DND-41 (cell line): Measurements from ENCODE around the gene TLK1.

Source experiments
- EZH2 ChIP-seq: IDR thresholded peaks from 3 replicates; pipeline ENCODE4 v1.6.1; 2012; ENCODE audit warnings: borderline replicate concordance, low read depth, mild to moderate bottlenecking, moderate library complexity, low read length, inconsistent platforms; ENCODE audit not compliant: severe bottlenecking
- TF ChIP-seq, protein P1 (sequence below): IDR thresholded peaks from 2 replicates; pipeline ENCODE4 v1.5.1; 2012; ENCODE audit warnings: borderline replicate concordance, low read length, moderate library complexity, mild to moderate bottlenecking; ENCODE audit not compliant: poor library complexity, severe bottlenecking; ENCODE audit errors: extremely low read depth

GRCh38 chr2:170969030-170969429 is 191.7 kb downstream of the TLK1 start:
- TF ChIP-seq, protein P1, sequence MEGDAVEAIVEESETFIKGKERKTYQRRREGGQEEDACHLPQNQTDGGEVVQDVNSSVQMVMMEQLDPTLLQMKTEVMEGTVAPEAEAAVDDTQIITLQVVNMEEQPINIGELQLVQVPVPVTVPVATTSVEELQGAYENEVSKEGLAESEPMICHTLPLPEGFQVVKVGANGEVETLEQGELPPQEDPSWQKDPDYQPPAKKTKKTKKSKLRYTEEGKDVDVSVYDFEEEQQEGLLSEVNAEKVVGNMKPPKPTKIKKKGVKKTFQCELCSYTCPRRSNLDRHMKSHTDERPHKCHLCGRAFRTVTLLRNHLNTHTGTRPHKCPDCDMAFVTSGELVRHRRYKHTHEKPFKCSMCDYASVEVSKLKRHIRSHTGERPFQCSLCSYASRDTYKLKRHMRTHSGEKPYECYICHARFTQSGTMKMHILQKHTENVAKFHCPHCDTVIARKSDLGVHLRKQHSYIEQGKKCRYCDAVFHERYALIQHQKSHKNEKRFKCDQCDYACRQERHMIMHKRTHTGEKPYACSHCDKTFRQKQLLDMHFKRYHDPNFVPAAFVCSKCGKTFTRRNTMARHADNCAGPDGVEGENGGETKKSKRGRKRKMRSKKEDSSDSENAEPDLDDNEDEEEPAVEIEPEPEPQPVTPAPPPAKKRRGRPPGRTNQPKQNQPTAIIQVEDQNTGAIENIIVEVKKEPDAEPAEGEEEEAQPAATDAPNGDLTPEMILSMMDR, result no peak
- no peak for TF ChIP-seq EZH2
